Stimulated activated CD4-positive, alpha-beta T cell treated with anti-CD3 and anti-CD28 coated beads, TNF-alpha, amount 100 ng/mL, for 24 hours (primary cell): ENCODE results near the gene LDLRAD3.
"Not testable (repeated sequence)": the region's sequence is repeated elsewhere in the genome, so short reads cannot be mapped to it uniquely, and the experiment has no call there.

Source experiments
- DNase-seq, 3 experiments: peaks; one replicate each; pipeline ENCODE4 v3.0.0-alpha.2; 2020; ENCODE audit warnings: low read depth in 3 of 3

Gene LDLRAD3

GRCh38 chr11:35992548-35992947, 48.7 kb downstream of the LDLRAD3 start:
- no peak for DNase-seq

- DNase-seq = no peak
Observed at GRCh38 chr11:35994421-35994820, 50.6 kb downstream of the LDLRAD3 start.

- DNase-seq = no peak
Observed at GRCh38 chr11:35995681-35996271, 51.9 kb downstream of the LDLRAD3 start.

- no peak for DNase-seq
Observed at GRCh38 chr11:35997902-35998520, 54.1 kb downstream of the LDLRAD3 start.

GRCh38 chr11:35998634-35999033, 54.8 kb downstream of the LDLRAD3 start:
- DNase-seq = no peak

GRCh38 chr11:36000616-36001190, 56.8 kb downstream of the LDLRAD3 start:
- DNase-seq = no peak

GRCh38 chr11:36002196-36002595, 58.3 kb downstream of the LDLRAD3 start:
- no peak for DNase-seq

- DNase-seq = no peak
Observed at GRCh38 chr11:36002796-36003195, 58.9 kb downstream of the LDLRAD3 start.

- DNase-seq = no peak
Observed at GRCh38 chr11:36006556-36006955, 62.7 kb downstream of the LDLRAD3 start.

GRCh38 chr11:36007127-36007655, 63.3 kb downstream of the LDLRAD3 start:
- DNase-seq = no peak

- DNase-seq = no peak
Observed at GRCh38 chr11:36008584-36008983, 64.7 kb downstream of the LDLRAD3 start.

GRCh38 chr11:36009473-36009872, 65.6 kb downstream of the LDLRAD3 start:
- no peak for DNase-seq

- no peak for DNase-seq
Observed at GRCh38 chr11:36010010-36010740, 66.3 kb downstream of the LDLRAD3 start.

- no peak for DNase-seq
Observed at GRCh38 chr11:36011574-36011973, 67.7 kb downstream of the LDLRAD3 start.

- DNase-seq = no peak
Observed at GRCh38 chr11:36012455-36012854, 68.6 kb downstream of the LDLRAD3 start.

- DNase-seq = no peak
Observed at GRCh38 chr11:36012979-36013378, 69.1 kb downstream of the LDLRAD3 start.

- DNase-seq = not testable (repeated sequence)
Observed at GRCh38 chr11:36013446-36013845, 69.6 kb downstream of the LDLRAD3 start.

GRCh38 chr11:36013950-36014897, 70.4 kb downstream of the LDLRAD3 start:
- no peak for DNase-seq

- no peak for DNase-seq
Observed at GRCh38 chr11:36014898-36015665, 71.2 kb downstream of the LDLRAD3 start.

- no peak for DNase-seq
Observed at GRCh38 chr11:36015799-36016198, 71.9 kb downstream of the LDLRAD3 start.

GRCh38 chr11:36016263-36016662, 72.4 kb downstream of the LDLRAD3 start:
- no peak for DNase-seq
